Epithelial cell of esophagus (primary cell): Measurements from ENCODE around the gene RHOF.

ENCODE experiments used
- DNase-seq: peaks from one replicate; pipeline ENCODE4 v3.0.0; 2010; ENCODE audit warnings: low read depth
- H3K4me3 ChIP-seq: 2 replicates; pipeline ENCODE4 v1.5.1; 2011; ENCODE audit warnings: mild to moderate bottlenecking, low read length, control low read depth
- TF ChIP-seq, protein P1 (sequence below): IDR thresholded peaks from 2 replicates; pipeline ENCODE4 v1.5.1; 2011; ENCODE audit warnings: low read depth, mild to moderate bottlenecking, low read length, control low read depth, inconsistent platforms; ENCODE audit not compliant: insufficient read depth; ENCODE audit errors: missing control alignments

The RHOF gene

DNA sequence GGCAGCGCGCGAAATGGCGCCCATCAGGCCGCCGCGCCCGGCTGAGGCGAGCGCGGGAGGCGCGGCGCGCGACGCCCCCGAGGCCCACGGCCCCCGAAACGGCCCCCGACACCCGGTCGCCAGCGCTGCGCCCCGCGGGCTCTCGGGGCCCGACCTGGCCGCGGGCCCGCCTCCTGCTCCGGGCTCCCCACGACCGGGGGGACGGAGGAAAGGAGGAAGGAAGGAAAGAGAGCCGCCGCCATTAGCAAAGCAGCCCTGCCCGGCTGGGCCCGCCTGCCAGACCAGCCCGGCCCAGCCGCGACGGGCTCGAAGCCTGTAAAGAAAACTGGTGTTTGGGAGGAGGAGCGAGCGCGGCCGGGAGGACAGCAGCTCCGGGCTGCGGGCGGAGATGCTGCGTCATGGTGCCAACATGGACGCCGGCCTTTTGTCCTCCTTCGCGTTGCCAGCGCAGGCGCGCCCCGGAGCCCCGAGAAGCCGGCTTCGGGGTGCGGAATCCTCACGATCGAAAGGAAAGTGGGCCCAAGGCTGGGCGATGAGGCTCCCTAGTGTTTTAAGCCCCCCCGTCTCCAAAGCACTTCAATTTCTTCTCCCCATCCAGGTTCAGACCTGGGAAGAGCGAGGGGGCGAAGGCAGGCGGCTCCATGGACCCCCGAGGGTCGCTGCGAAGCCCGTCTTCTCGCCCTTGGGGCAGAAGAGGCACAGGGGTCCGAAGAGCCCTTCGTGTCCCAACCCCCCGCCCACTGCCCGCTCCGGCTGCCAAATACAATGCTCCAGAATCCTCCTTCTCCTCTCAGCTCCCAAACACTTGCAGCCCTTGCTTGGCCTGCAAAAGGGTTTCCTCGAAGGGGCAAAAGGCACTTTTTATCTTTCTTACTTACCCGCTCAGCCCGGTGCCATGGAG is 7.5 kb upstream of the RHOF start:
- TF ChIP-seq, protein P1, sequence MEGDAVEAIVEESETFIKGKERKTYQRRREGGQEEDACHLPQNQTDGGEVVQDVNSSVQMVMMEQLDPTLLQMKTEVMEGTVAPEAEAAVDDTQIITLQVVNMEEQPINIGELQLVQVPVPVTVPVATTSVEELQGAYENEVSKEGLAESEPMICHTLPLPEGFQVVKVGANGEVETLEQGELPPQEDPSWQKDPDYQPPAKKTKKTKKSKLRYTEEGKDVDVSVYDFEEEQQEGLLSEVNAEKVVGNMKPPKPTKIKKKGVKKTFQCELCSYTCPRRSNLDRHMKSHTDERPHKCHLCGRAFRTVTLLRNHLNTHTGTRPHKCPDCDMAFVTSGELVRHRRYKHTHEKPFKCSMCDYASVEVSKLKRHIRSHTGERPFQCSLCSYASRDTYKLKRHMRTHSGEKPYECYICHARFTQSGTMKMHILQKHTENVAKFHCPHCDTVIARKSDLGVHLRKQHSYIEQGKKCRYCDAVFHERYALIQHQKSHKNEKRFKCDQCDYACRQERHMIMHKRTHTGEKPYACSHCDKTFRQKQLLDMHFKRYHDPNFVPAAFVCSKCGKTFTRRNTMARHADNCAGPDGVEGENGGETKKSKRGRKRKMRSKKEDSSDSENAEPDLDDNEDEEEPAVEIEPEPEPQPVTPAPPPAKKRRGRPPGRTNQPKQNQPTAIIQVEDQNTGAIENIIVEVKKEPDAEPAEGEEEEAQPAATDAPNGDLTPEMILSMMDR = no peak
- peak; percentile 91 for DNase-seq
- peak overlapping the region; percentile 54 for H3K4me3 ChIP-seq

DNA sequence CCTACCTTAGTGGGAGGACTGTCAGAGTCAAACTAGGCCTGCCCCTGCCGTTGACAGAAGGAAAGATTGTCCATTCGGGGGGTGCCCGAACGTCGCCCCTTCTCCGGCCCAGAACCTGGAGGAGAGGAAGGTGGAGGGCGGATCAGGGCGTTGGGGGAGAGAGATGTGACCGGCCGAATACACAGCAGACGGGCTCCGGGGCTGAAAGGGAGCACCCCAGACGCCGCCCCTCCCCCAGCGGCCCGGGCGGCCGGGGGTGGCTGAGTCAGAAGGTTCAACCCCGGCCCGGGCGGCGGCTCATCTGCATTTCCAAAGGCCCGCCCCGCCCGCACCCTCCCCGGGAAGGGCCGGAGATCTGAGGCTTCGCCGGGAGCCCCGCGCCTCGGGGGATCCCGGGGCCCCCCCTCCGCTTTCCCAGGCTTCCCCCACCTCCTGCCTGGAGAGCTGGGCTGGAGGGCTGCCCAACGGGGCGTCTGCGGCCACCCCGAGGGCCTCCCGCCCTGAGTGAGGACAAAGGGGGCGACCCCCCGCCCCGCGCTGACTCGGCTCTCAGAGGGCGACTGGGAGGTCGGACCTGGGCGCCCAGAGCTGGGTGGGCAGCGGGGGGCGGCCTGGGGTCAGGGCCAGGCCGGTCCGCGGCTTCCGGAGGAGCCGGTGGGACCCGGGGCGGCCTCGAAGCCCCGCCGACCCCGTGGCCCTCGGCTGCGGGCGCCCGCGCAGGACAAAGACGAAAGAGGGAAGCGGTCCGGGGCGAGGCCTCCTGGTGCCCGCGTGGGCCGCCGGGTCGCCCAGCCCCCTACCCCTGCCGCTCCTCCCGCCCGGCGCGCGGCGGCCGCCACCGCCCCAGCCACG is 6.6 kb upstream of the RHOF start:
- peak overlapping the region; percentile 50 for H3K4me3 ChIP-seq
- TF ChIP-seq, protein P1 = no peak
- DNase-seq = peak; percentile 95

DNA sequence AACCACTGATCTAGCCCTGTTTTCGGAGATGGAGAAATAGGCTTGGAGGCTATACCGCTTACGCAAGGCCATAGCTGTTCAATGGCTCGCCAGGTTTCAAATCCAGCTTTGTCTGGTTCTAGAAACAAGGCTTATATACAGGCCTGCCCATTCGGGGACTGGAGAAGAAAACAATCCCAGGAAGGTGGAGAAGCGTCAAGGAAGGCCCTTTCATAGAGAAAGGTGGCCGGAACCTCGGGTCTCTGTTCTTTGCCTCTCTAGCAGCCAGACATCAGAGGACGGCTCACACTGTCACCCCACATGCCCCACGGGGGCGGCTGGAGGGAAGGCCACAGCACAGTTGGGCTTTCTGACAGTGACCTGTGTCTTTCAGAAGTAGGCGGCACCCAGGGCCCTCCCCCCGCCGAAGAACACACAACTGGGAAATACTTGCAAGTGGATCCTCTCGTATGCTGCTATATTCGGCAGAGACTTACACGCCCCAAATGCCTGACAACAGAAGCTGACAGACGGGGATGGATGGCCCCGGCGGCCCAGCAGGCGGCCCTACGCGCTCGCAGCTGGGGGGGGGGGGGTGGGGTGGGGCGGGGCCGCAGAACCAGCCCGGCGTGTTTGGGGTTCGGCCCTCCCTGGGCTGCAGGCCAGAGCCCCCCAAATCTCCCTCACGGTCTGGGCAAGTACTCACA is 5.8 kb upstream of the RHOF start:
- DNase-seq = peak; percentile 91
- peak overlapping the region; percentile 50 for H3K4me3 ChIP-seq
- TF ChIP-seq, protein P1 = peak; percentile 1

GRCh38 chr12:121798787-121799155 is 5.3 kb upstream of the RHOF start:
- DNase-seq = no peak
- peak overlapping the region; percentile 48 for H3K4me3 ChIP-seq
- TF ChIP-seq, protein P1 = no peak

- TF ChIP-seq, protein P1 = no peak
- H3K4me3 ChIP-seq = peak overlapping the region; percentile 48
- DNase-seq = no peak
Measured at GRCh38 chr12:121797937-121798786, 4.7 kb upstream of the RHOF start.
